NCI-H2107 treated with DMSO at 0.1 percent for 48 hours (cell line): ENCODE data around the gene OR51Q1.

Experiments used
- DNase-seq: peaks from one replicate; lab custom pipeline; 2025; ENCODE audit not compliant: unreplicated experiment; lab: John Stamatoyannopoulos, UW

The OR51Q1 gene, protein sequence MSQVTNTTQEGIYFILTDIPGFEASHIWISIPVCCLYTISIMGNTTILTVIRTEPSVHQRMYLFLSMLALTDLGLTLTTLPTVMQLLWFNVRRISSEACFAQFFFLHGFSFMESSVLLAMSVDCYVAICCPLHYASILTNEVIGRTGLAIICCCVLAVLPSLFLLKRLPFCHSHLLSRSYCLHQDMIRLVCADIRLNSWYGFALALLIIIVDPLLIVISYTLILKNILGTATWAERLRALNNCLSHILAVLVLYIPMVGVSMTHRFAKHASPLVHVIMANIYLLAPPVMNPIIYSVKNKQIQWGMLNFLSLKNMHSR

DNA sequence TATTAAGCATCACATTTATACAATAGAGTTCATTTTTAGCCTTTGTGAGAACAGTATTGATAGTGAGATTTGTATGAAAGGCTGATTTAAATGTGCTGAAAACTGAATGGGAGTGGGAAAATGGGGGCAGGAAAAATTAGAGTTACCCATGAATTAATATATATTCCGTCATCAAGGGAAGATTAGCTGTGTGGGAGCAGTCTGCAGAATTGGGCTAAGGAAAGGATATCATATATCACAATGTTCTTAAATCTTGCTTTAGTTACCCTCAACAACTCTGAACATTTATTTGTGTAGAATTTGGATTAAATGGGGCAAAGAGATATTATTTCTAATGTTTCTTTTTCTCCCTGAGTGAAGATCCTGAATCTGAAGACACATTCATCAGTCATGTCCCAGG is at the start of gene OR51Q1:
OR51Q1 (plus strand) TSS at position 301 of the 400 bp plus-strand sequence; CDS start at position 391, 90 bp downstream.
- DNase-seq: no peak

DNA sequence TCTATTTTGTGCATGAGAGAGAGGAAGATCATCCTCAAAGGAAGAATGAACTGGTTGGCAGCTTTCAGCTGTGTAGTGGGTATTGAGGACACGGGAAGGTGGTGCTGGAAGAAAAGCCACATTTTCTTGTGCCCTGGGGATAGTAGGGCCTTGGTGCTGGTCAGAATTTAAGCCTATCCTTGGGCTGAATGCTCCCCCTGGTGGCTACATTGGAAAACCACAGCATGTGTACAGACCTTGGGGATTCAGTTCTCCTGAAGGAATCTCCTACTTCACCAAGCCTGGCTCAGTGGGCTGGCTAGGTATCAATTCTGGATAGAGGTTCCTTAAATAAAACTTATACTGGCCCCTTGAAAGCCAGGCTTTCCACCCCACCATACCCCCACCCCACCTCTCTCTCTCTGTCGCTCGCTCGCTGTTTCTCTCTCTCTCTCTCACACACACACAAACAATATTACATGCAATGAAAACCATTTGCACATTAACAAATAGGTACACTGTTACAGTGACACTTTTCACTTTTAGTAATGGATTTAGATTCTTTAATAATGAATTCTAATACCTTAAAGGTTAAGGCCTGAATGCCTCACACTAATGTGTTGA is 41.1 kb upstream of the OR51Q1 start:
- peak; percentile 1 for DNase-seq

DNA sequence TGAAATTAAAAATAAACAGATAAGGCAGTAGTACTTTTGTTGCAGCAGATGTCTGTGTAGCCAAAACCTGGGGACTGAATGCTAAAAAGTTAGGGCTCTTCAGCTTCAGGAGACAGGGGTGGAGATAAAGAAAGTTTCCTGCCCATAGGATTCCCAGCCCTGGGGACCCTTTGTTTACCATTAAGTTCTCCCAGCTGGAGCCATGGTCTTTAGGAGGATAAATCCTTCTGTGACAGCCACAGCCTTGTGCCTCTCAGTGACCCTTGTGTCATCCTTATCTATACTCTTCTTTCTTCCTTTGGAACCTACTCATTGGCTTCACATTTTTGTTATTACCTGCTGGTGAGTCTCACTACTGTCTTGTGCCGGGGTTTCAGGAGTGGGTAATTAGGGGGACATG is 38.3 kb upstream of the OR51Q1 start, which contains the start of gene OR51M1:
OR51M1 (plus strand) TSS at position 237 of the 400 bp plus-strand sequence. CDS start 5,587 bp downstream, outside the sequence.
- no peak for DNase-seq

DNA sequence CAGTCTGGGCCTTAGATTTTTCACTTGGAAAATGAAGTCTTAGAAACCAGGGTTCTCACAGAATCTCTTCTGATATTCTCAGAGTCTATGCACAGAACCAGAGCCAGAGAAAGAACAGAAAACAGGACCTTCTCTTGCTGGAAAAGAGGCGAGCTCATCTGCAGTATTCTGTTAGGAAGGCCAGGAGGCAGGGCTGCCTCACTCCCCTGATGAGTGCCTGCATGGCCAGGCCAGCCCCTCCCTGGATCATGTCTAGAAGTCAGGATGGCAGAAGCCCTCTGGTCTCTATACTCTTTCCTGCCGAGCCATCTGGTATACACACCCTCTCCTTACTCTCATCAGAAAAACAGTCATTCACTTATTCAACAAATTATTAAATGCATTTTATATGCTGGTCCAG is 37.6 kb upstream of the OR51Q1 start:
- no peak for DNase-seq

DNA sequence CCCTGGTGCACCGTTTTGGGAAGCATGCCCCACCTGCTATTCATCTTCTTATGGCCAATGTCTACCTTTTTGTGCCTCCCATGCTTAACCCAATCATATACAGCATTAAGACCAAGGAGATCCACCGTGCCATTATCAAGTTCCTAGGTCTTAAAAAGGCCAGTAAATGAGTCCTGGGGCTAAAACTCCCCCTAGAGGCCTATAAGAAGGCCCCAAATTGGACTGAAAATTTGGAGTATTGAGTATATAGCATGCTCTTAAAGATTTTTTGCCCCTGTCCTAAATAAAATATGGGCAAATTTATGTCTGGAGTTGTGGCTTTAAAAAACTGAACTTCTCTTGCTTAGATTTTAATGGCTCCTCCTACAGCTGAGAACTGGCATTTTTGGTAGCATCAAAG is 31.7 kb upstream of the OR51Q1 start:
- DNase-seq: no peak

DNA sequence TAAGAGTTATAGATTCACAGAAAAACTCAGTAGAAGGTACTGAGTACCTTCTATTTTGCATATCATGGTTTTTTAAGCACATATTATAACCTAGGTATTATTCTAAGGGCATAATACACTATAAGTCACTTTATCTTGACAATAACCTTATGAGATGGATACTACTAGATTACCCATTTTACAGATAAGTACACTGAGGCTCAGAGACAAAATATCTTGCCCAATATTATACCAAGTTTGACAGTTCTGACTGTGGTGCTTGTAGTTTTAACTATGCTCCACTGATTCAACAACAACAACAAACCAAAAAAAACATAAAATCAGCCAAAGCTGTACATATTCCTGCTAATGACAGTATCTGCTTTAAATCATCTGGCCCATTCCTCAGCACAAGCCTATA is 27.8 kb upstream of the OR51Q1 start:
- DNase-seq: no peak

DNA sequence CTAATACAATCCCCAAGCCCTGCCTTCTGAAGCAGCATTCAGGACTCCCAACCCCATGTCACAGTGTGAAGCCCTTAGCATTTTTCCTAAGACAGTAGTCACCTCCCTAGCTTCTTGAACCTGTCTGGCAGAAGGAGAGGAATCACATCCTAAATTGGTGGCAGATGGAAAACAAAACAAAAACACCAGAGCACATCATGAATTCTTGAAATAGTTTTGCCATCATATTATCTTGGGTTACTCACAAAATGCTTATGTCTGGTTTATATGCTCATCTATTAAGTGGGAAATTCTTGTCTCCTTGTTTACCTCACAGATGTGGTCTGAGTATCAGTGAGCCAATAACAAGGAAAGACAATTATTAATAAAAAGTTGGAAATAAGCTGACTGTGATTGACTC is 23.0 kb upstream of the OR51Q1 start:
- DNase-seq: no peak

DNA sequence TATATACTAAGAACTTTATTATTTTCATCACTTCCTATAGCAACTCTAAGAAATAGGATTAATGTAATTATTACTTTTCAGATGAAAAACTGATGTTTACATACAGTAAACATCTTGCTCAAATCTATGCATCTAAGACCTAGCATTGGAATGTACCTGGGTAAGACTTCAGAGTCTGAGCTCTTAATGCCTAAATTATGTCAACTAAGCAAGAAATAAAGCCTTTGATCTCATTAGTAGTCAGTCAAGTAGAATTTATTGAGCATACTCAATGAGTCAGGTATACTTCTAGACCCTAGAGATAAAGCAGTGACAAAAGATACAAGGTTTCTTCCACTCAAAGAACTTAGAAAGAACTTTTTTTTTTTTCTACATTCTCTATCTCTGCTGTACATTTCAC is 16.7 kb upstream of the OR51Q1 start:
- no peak for DNase-seq

DNA sequence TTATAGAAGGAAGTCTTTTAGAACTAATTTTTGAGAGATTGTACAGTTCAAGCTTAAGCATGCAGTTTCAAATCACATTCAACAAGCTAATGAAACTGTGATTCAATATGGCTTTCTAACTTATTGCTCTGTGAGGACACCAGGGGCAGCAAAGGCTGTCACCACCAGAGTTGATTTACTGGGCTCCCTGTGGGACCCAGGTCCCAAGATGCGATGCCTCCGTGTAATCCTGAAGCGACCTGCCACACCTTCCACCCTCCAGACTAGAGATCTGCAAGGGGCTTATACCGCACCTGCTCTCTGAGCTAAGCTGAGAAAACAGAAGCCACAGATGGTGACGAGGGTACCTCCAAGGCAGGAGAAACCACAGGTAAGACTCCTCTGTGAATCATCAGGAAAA is 918 bp upstream of the OR51Q1 start:
- DNase-seq: no peak

DNA sequence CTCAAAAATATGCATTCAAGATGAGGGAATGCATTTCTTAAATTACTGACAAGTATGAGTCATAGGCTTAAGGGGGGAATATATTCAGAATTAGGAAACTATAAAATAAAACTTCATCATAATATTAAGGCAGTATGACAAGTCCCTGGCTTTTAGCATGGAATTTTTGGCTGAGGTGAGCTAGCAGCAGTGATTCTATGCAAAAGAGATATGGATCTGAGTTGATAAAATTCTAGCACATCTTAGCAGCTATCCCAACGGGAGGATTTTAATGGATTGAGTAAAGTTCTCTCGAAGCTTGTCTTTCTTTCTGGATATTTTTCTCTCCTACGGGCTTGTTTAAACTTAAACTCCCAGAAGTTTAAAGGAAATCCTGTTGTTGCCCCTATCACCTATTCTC is 1.2 kb downstream of the OR51Q1 start:
- DNase-seq: no peak

DNA sequence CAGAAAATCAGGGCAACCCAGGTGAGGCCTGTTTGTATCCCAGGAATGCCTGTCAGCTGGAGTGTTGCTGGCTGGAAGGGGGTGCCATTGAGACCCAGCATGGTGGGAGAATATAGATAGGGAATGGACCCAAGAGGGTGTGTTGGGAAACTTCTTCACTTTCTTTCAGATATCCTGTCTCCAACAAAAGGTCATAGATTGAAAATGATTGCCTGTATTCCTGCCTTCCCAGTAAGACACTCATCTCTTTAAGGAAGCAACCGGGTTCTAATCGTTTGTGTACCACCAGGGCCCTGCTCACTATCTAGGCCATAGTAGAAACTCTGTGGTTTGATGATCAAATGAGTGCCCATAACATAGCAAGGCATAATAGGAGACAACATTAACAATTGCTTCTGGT is 19.5 kb downstream of the OR51Q1 start, which contains the start of gene OR51I1:
OR51I1 (minus strand) TSS at position 101 of the 400 bp plus-strand sequence; CDS start at position 101, 0 bp downstream.
- no peak for DNase-seq

DNA sequence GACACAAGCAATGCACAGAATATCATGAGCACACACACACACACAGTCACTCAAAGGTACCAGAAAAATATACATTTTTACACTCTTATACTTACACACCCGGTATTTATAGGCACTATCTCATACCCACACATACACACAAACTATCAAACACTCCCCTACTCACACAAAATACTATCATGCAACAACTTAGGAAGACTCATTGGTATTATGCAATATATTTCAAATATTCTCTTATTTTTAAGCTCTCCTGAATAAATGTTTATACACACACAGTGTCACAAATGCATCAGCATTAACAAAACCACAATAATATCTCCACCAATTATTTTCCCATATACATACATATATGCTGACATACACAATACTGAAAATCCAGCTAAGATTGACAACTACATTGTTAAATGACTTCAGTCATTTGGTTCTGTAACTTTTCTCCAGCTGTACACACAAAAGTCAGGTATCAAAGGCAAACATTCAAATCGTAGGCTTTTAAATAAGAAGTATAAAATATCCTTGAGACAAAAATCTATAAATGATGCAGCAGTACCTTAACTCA is 22.0 kb downstream of the OR51Q1 start:
- no peak for DNase-seq

DNA sequence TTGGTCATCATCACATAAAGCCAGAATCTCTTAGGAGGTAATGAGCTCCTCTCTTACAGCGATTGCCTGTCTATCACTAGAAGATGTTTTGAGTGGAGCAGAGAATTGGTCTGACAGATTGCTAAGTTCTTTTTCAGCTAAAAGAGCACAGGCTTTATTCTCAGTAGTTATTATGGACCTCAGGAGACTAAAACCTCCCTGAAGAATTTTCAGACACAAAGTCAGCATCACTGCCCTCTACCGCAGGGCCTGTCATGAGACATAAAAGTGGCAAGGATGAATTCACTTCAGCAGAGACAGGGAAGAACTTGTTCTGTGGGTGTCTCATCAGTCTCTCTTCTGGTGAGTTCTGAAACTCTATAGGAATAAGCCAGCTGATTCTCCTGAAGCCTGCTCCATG is 27.1 kb downstream of the OR51Q1 start, which contains the start of gene OR51I2:
OR51I2 (plus strand) TSS at position 301 of the 400 bp plus-strand sequence. CDS start 4,166 bp downstream, outside the sequence.
- DNase-seq: no peak

DNA sequence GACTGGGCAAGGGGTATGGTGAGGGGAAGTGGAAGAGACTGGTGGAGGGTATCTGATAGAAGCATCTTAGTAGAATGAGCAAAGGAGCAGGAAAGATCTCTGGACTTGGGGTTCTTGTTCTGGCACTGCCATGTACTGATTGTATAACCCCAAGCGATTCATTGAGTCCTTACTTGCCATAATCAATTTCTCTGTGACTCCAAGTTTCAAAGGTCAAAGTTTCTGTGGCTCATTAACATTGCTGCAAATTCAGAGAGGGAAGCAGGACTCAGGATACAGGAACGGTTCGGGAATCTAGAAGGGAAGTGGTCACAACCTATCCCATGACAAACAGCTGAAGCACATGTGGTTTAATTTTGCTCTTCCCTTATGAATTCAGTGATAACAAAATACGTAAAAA is 27.5 kb downstream of the OR51Q1 start:
- DNase-seq: no peak

DNA sequence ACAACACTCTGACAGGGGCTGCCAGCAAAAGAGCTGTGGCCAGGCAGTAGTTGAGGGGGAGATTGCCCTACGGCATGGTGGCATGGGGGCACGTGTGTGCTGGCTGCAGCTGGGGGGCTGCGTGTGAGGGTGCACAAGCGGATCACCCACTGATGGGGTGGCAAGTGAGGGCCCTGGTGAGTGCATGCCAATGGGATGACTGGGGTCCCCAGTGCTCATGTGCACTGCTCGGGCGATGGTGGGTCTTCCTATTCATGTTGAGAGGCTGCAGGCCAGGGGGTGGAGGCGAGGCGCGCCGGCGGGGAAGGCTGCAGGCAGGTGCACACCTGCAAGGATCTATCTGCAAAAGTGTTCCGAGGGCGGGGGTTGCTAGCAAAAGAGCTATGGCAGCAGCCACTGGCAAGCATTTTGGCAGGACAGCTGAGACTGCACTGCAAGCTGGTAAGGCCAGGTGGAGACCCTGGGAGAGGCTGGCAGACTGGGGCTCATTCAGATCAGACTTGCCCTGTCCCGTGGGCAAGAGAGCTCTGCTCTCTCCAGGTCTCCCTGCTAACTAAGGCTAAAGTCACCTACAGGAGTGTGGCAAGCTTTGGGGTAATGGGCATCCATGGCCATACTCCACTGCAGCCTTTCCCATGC is 39.2 kb downstream of the OR51Q1 start:
- DNase-seq: no peak

DNA sequence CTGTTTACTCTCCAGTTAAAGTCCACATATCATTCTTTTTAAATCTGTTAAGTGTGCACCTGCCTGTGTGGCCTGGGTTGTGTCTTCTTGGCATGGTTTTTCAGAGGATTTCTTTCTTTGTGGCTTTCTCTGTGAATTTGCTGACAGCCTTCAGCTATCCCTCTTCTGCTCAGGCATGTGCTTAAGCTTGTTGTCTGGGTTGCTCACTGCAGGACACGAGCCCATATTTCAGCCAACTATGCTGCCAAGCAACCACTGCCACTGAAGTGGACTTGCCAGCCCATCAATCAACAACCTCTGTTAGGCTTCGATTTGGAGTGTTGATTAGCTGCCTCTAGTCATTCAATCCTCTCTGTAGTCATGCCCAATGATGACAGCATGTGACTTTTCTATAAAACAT is 45.6 kb downstream of the OR51Q1 start:
- DNase-seq: no peak
